ENCODE data around the gene ACADVL.

ACADVL gene

GRCh38 chr17:7249830-7250229 lies 30.1 kb downstream of the ACADVL start:
- H3K27ac ChIP-seq (ENCODE audit: low read depth, low read length) = no peak overlapping the region
- peaks cover 13% of the 10 kb centered on the region; the same call in 1 of the 2 replicates for H4K20me1 ChIP-seq (ENCODE audit: control insufficient read depth, insufficient read depth, low read depth, low read length)
- no peaks in the 10 kb centered on the region for H3K9me2 ChIP-seq (replicated peaks; ENCODE audit: control insufficient read depth, low read length)
- peaks cover 60% of the 10 kb centered on the region for H3K36me3 ChIP-seq (ENCODE audit: control insufficient read depth, low read length)
- peak overlapping the region; percentile 88 for H3K4me3 ChIP-seq (ENCODE audit: low read length)
- peaks cover 25% of the 10 kb centered on the region for H3K4me1 ChIP-seq (ENCODE audit: control insufficient read depth, low read length)
- TF ChIP-seq EZH2phosphoT487 (IDR thresholded peaks at IDR 0.05; ENCODE audit: borderline replicate concordance, low read length) (no peak), CTCF (IDR thresholded peaks at IDR 0.05; ENCODE audit: low read depth, low read length, poor library complexity, severe bottlenecking) (no peak)
- no peaks in the 10 kb centered on the region for H3K9me3 ChIP-seq (ENCODE audit: control insufficient read depth, insufficient read depth, low read length)
- peaks cover 76% of the 10 kb centered on the region for H3K79me2 ChIP-seq (ENCODE audit: control insufficient read depth, low read length)
- peak overlapping the region; percentile 97 for H3K4me2 ChIP-seq (ENCODE audit: low read length)
- peaks cover 13% of the 10 kb centered on the region for H3F3A ChIP-seq (ENCODE audit: control insufficient read depth, insufficient read depth)
- H3K27me3 ChIP-seq (ENCODE audit: control insufficient read depth, low read length) = no peaks in the 10 kb centered on the region

GRCh38 chr17:7250695-7251627 lies 31.2 kb downstream of the ACADVL start:
- TF ChIP-seq EZH2phosphoT487 (IDR thresholded peaks at IDR 0.05; ENCODE audit: borderline replicate concordance, low read length) (no peak), CTCF (IDR thresholded peaks at IDR 0.05; ENCODE audit: low read depth, low read length, poor library complexity, severe bottlenecking) (no peak)

GRCh38 chr17:7251661-7252175 lies 32.0 kb downstream of the ACADVL start, which contains the start of gene CTDNEP1:
Gene CTDNEP1, minus strand, starts transcription at chr17:7251734. Its CDS starts 438 bp downstream, at chr17:7251296.
- no peak for TF ChIP-seq EZH2phosphoT487 (IDR thresholded peaks at IDR 0.05; ENCODE audit: borderline replicate concordance, low read length)
- TF ChIP-seq CTCF (IDR thresholded peaks at IDR 0.05; ENCODE audit: low read depth, low read length, poor library complexity, severe bottlenecking) = no peak
- Histone ChIP-seq H3K4me2 (ENCODE audit: low read length) (peak within 1 kb of the TSS; percentile 97), H3K4me3 (ENCODE audit: low read length) (peak within 1 kb of the TSS; percentile 88), H4K20me1 (ENCODE audit: control insufficient read depth, insufficient read depth, low read depth, low read length) (peaks cover 13% of the 10 kb centered on the region; the same call in 1 of the 2 replicates), H3K9me2 (replicated peaks; ENCODE audit: control insufficient read depth, low read length) (no peaks in the 10 kb centered on the region), H3K27ac (ENCODE audit: low read depth, low read length) (peak within 1 kb of the TSS; percentile 83), H3K79me2 (ENCODE audit: control insufficient read depth, low read length) (peaks cover 67% of the 10 kb centered on the region), H3K27me3 (ENCODE audit: control insufficient read depth, low read length) (no peaks in the 10 kb centered on the region), H3K36me3 (ENCODE audit: control insufficient read depth, low read length) (peaks cover 60% of the 10 kb centered on the region), H3K4me1 (ENCODE audit: control insufficient read depth, low read length) (peaks cover 25% of the 10 kb centered on the region), H3F3A (ENCODE audit: control insufficient read depth, insufficient read depth) (peaks cover 1% of the 10 kb centered on the region), H3K9me3 (ENCODE audit: control insufficient read depth, insufficient read depth, low read length) (no peaks in the 10 kb centered on the region)

More at GRCh38 chr17:7250695-7251627, 31.2 kb downstream of the ACADVL start:
- Histone ChIP-seq H3K79me2 (ENCODE audit: control insufficient read depth, low read length) (peaks cover 75% of the 10 kb centered on the region), H3K9me2 (replicated peaks; ENCODE audit: control insufficient read depth, low read length) (no peaks in the 10 kb centered on the region), H3K4me1 (ENCODE audit: control insufficient read depth, low read length) (peaks cover 25% of the 10 kb centered on the region), H4K20me1 (ENCODE audit: control insufficient read depth, insufficient read depth, low read depth, low read length) (peaks cover 13% of the 10 kb centered on the region; the same call in 1 of the 2 replicates), H3K36me3 (ENCODE audit: control insufficient read depth, low read length) (peaks cover 62% of the 10 kb centered on the region), H3K4me3 (ENCODE audit: low read length) (peak overlapping the region; percentile 88), H3K4me2 (ENCODE audit: low read length) (peak overlapping the region; percentile 97), H3K27me3 (ENCODE audit: control insufficient read depth, low read length) (no peaks in the 10 kb centered on the region), H3K9me3 (ENCODE audit: control insufficient read depth, insufficient read depth, low read length) (no peaks in the 10 kb centered on the region), H3K27ac (ENCODE audit: low read depth, low read length) (peak overlapping the region; percentile 83), H3F3A (ENCODE audit: control insufficient read depth, insufficient read depth) (peaks cover 9% of the 10 kb centered on the region)

Measured in DOHH2 (cell line).